GM10266 (cell line): Measurements from ENCODE around the gene GLUD1.
A peak's percentile ranks its signal among the peaks of the same experiment; 100 is the strongest.

ENCODE experiments used
- DNase-seq: peaks from one replicate; pipeline ENCODE4 v3.0.0; 2012; ENCODE audit errors: extremely low spot score
- TF ChIP-seq, protein P1 (sequence below): IDR thresholded peaks from 2 replicates; pipeline ENCODE4 v1.5.1; 2012; ENCODE audit warnings: mild to moderate bottlenecking, low read depth; ENCODE audit not compliant: control insufficient read depth, insufficient read depth; ENCODE audit errors: missing control alignments

GLUD1 gene

DNA sequence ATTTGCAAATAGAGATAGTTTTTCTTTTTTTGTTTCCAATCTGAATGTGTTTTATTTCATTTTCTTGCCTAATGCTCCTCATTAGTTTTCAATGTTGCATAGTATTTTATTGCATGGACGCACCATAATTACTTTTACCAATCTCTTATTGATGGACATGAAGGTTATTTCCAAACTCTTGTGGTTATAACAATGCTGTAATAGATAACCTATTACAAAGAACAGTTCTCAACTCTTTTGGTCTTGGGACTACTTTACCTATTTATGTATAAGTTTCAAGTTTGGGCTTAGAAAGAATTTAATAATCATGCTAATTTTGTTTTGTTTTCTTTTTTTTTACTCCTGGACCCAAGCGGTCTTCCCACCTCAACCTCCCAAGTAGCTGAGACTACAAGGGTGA lies 7.4 kb upstream of the GLUD1 start:
- no peak for DNase-seq
- TF ChIP-seq, protein P1, sequence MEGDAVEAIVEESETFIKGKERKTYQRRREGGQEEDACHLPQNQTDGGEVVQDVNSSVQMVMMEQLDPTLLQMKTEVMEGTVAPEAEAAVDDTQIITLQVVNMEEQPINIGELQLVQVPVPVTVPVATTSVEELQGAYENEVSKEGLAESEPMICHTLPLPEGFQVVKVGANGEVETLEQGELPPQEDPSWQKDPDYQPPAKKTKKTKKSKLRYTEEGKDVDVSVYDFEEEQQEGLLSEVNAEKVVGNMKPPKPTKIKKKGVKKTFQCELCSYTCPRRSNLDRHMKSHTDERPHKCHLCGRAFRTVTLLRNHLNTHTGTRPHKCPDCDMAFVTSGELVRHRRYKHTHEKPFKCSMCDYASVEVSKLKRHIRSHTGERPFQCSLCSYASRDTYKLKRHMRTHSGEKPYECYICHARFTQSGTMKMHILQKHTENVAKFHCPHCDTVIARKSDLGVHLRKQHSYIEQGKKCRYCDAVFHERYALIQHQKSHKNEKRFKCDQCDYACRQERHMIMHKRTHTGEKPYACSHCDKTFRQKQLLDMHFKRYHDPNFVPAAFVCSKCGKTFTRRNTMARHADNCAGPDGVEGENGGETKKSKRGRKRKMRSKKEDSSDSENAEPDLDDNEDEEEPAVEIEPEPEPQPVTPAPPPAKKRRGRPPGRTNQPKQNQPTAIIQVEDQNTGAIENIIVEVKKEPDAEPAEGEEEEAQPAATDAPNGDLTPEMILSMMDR, result no peak

GRCh38 chr10:87095236-87095945 lies 748 bp upstream of the GLUD1 start:
- TF ChIP-seq, protein P1, result peak; percentile 0
- DNase-seq, result peak; percentile 81

DNA sequence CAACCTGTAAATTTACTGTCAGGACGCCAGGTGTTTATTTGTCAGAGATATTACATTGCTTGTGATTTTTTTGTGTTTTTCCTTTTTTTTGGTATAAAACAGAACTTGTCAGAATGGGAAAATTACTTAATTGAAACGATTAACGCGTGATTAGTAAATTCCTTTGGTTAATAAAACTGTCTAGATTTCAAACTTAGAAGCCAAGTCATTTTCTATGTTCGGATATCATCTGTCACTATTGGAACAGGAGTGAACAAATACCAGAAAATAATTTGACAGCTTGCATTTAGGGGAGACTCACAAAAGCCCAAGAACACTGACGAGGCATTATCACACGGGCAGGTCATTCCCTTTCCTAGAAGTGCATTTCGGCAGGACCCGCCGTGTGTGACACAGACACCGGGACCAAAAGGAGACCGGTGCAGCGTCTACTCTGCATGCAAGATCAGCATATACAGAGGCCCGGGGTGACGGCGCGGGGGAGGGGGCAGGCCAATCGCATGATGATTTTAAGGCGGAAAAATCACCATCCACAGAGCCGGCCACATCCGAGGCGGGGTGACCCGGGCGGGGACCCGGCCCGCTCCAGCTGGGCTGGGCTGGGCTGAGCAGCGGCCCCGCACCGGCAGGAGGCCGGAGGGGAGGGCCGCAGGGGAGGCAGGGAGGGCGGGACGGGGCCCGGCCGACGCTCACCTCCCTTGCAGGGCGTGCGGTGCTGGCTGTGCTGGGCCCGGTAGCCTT lies 841 bp downstream of the GLUD1 start:
- TF ChIP-seq, protein P1, result no peak

GRCh38 chr10:87092861-87093631 lies 1.6 kb downstream of the GLUD1 start:
- TF ChIP-seq, protein P1, result no peak
- peak; percentile 23 for DNase-seq

More for the DNA sequence above, 841 bp downstream of the GLUD1 start:
- DNase-seq, result peak; percentile 67

DNA sequence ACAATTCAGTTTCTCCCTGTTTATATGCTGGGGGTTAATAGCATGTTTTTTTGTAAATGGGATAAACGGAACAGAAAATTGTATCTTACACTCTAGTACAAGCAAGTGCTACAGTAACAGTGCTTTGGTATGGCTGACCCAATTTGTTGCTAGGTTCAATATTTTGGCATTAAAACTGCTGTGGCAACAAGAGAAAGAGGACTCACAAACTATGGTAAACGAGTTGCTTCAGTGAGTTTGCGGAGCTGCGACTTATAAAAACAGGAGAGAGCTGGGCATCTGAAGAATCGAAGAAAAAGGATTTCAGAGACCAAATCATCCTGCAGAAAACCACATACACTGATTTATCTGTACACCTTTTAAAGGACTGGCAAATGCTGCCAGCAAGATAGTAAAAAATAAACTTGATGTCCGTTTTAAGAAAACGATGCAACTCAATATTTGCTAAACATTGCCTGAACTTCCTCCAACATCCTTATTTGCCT lies 2.2 kb downstream of the GLUD1 start:
- no peak for DNase-seq
- TF ChIP-seq, protein P1, result no peak

DNA sequence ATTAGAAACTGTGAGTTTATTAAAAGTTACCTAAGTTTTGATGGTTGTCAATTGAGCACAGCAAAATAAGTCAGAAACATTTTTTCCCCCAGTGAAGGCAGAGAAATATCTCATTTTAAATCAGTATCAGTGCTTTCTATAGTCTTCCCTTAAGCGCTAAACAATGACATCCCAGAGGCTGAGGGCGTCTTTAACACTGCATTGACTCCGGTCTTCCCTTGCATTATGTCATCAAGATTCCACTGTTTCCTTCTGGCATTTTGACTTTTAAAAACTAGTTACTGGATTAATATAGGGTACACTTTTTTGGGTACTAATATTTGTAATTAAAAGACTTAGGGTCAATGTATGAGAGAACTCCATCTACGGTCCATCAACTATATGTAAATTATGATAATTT lies 3.9 kb downstream of the GLUD1 start:
- TF ChIP-seq, protein P1, result no peak
- DNase-seq, result no peak

- TF ChIP-seq, protein P1, result no peak
- no peak for DNase-seq
Observed at GRCh38 chr10:87089746-87090145, 4.9 kb downstream of the GLUD1 start.
